ENCODE results near the gene MYH11.

DNA sequence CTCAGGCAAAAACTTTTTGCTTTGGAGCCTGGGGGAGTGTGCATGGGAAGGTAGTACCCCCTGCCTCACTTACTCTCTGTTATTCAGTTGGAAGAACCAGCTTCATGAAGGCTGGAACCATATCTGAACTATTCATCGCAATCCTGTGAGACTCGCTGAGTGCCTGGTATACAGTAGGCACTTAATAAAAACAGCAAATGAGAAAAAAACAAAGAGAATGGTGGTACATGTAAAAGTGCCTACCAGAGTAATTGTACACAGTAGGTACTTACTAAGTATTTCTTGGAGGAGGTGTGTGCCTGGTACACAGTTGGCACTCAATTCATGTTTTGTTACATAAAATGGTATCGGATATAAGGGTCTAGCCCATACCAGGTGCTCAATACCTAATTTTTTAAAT is 75.2 kb downstream of the MYH11 start:
- TF ChIP-seq, protein P1, sequence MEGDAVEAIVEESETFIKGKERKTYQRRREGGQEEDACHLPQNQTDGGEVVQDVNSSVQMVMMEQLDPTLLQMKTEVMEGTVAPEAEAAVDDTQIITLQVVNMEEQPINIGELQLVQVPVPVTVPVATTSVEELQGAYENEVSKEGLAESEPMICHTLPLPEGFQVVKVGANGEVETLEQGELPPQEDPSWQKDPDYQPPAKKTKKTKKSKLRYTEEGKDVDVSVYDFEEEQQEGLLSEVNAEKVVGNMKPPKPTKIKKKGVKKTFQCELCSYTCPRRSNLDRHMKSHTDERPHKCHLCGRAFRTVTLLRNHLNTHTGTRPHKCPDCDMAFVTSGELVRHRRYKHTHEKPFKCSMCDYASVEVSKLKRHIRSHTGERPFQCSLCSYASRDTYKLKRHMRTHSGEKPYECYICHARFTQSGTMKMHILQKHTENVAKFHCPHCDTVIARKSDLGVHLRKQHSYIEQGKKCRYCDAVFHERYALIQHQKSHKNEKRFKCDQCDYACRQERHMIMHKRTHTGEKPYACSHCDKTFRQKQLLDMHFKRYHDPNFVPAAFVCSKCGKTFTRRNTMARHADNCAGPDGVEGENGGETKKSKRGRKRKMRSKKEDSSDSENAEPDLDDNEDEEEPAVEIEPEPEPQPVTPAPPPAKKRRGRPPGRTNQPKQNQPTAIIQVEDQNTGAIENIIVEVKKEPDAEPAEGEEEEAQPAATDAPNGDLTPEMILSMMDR (conservative IDR thresholded peaks at IDR 0.05 in 1 of 2, IDR thresholded peaks at IDR 0.05 in 1 of 2; ENCODE audit: low read depth in 1 of 2, low read length in 2 of 2): no peak
- TF ChIP-seq EZH2 (IDR thresholded peaks at IDR 0.05; ENCODE audit: low read length, missing control alignments): no peak

All from fibroblast of lung (primary cell).